ENCODE results near the gene LRRC75A. TPM values are rescaled to one million over a fixed set of nuclear protein-coding genes. Genes with fewer than 3 reads are reported as not detected.

Gene LRRC75A
- total and polyA plus RNA-seq, 2 of the 13 experiments (the other 11 are each of a cell fraction or from before 2014, with no cell fraction given), result 0.03 TPM; not detected in 1

GRCh38 chr17:16496820-16497489 lies 5.0 kb upstream of the LRRC75A start:
- in situ Hi-C loops (cut with HindIII; ENCODE audit: extremely low pct_ligation_motif_present, low pct_unique_long_range_greater_than_20kb), result no loop called here
- Histone ChIP-seq H2AFZ (ENCODE audit: low read length) (no peak overlapping the region), H4K20me1 (ENCODE audit: insufficient read depth, low read length) (no peaks in the 10 kb centered on the region), H3K9me3 (ENCODE audit: low read length) (no peaks in the 10 kb centered on the region), H3K4me3 (replicated peaks in 1 of 3; ENCODE audit: insufficient read depth in 1 of 3, low read depth in 2 of 3, low read length in 3 of 3) (no peak overlapping the region), H3K36me3 (replicated peaks in 1 of 2; ENCODE audit: control insufficient read depth in 1 of 2, insufficient read depth in 2 of 2, low read length in 2 of 2) (no peaks in the 10 kb centered on the region), H3K4me2 (ENCODE audit: low read depth, low read length) (peak overlapping the region; percentile 10; the same call in 1 of the 2 replicates), H3K4me1 (ENCODE audit: insufficient read depth, low read length) (peaks cover 33% of the 10 kb centered on the region), H3K27me3 (ENCODE audit: control insufficient read depth in 1 of 2, insufficient read depth in 2 of 2, low read length in 2 of 2) (peaks cover 4 to 34% of the 10 kb centered on the region in 2 experiments), H3K27ac (ENCODE audit: extremely low read length, insufficient read depth, low read length) (no peak overlapping the region), H3K9ac (ENCODE audit: insufficient read depth, low read depth, low read length) (no peak overlapping the region), H3K79me2 (ENCODE audit: insufficient read depth, low read length) (no peaks in the 10 kb centered on the region)
- intact Hi-C loops (cut with micrococcal nuclease; ENCODE audit: unreplicated experiment), result no loop called here
- no peak for FAIRE-seq
- peak; percentile 24 for DNase-seq (ENCODE audit: low spot score)
- TF ChIP-seq RARA (CRISPR knock-in tag; IDR thresholded peaks at IDR 0.05), result peak; percentile 37
- TF ChIP-seq TBX2 (CRISPR knock-in tag; IDR thresholded peaks at IDR 0.05; ENCODE audit: borderline replicate concordance), result no peak
- 0 out of 2 replicates have a peak, but pooled peaks have one; percentile 3 for TF ChIP-seq MAFF (IDR thresholded peaks at IDR 0.05; ENCODE audit: low read depth, low read length)
- TF ChIP-seq FOXK2 (IDR thresholded peaks at IDR 0.05), result no peak
- TF ChIP-seq NR2F1 (CRISPR knock-in tag; IDR thresholded peaks at IDR 0.05), result peak in 1 of 2 experiments; percentile 16; a peak in 1 of 4 replicates
- TF ChIP-seq FOSL2 (CRISPR knock-in tag; IDR thresholded peaks at IDR 0.05), result peak; percentile 42
- TF ChIP-seq CREB1 (IDR thresholded peaks at IDR 0.05), result peak; percentile 76
- no peak for TF ChIP-seq CREB1 (CRISPR knock-in tag; IDR thresholded peaks at IDR 0.05)
- peak; percentile 91 for TF ChIP-seq NFE2L2 (IDR thresholded peaks at IDR 0.05; ENCODE audit: low read length)
- peak; percentile 56 for TF ChIP-seq TEAD3 (CRISPR knock-in tag; optimal IDR thresholded peaks at IDR 0.05; ENCODE audit: borderline replicate concordance)
- TF ChIP-seq YY1 (IDR thresholded peaks at IDR 0.05; ENCODE audit: insufficient read depth, insufficient replicate concordance, low read depth, low read length), result no peak
- peak; percentile 46; the same call in 1 of the 2 replicates for TF ChIP-seq NR2F6 (IDR thresholded peaks at IDR 0.05)
- TF ChIP-seq NR2F6 (CRISPR knock-in tag; IDR thresholded peaks at IDR 0.05), result 0 out of 2 replicates have a peak, but pooled peaks have one; percentile 41
- ATAC-seq, result no peak
- CTCF ChIA-PET (ENCODE audit: low intra/inter-chr PET ratio, low total read pairs), result no interaction called here
- no TSS peak for BruUV-seq (replicated peaks)
- POLR2A ChIA-PET, result interaction anchor here (1.1 to 1.4 kb wide), 3 partner anchors 52 to 58 kb away, joined by 3 to 6 read pairs (median 4); no protein-coding TSS in a partner anchor
- WGBS (ENCODE audit: low lambda C conversion rate), result 18% methylated on average over 12 of the region's 12 CpGs
